A549 (cell line): ENCODE measurements around the gene EML4.

ENCODE experiments used
- BHLHE40 ChIP-seq: IDR thresholded peaks from 2 replicates; pipeline ENCODE4 v1.6.1; 2012; ENCODE audit warnings: low read depth, low read length, inconsistent platforms
- EP300 ChIP-seq, 2 experiments: fragments of >200 bp; sonication (Bioruptor Twin); formaldehyde crosslinking; IDR thresholded peaks; 2 replicates in 1 of 2; 3 replicates in 1 of 2; pipeline ENCODE4 v1.6.1; 2016 to 2017
- HDAC2 ChIP-seq: fragments of 200-600 bp; sonication (generic); IDR thresholded peaks from 2 replicates; pipeline ENCODE4 v1.6.1; 2016
- HEYL ChIP-seq: fragments of 250-450 bp; sonication (Bioruptor Pico); IDR thresholded peaks from 2 replicates; pipeline ENCODE4 v1.8.0; 2021; ENCODE audit warnings: mild to moderate bottlenecking, moderate library complexity
- MAX ChIP-seq: IDR thresholded peaks from 2 replicates; pipeline ENCODE4 v1.6.1; 2012
- NFE2L2 ChIP-seq: fragments of 150-350 bp; conservative IDR thresholded peaks from 2 replicates; pipeline ENCODE4 v1.6.1; 2014; ENCODE audit warnings: low read length
- POLR2A ChIP-seq: IDR thresholded peaks from 2 replicates; pipeline ENCODE4 v1.6.1; 2012; ENCODE audit warnings: mild to moderate bottlenecking, low read length
- RAD21 ChIP-seq, 2 experiments: fragments of >200 bp in 1 of 2; sonication (Bioruptor Twin) in 1 of 2; formaldehyde crosslinking in 1 of 2; IDR thresholded peaks in 1 of 2; conservative IDR thresholded peaks in 1 of 2; 2 replicates in 1 of 2; 3 replicates in 1 of 2; pipeline ENCODE4 v1.6.1; 2012 to 2018; ENCODE audit warnings: inconsistent platforms in 1 of 2
- RFX5 ChIP-seq: fragments of 450-650 bp; IDR thresholded peaks from 2 replicates; pipeline ENCODE4 v1.7.1; 2014; ENCODE audit warnings: antibody characterized with exemption, mild to moderate bottlenecking, moderate library complexity
- RNF2 ChIP-seq: fragments of 200-600 bp; sonication (generic); IDR thresholded peaks from 2 replicates; pipeline ENCODE4 v1.6.1; 2016; ENCODE audit warnings: low read depth, mild to moderate bottlenecking, antibody characterized with exemption, moderate library complexity, borderline replicate concordance
- TF ChIP-seq, protein P1 (sequence below): fragments of >200 bp; sonication (Bioruptor Twin); formaldehyde crosslinking; IDR thresholded peaks from 3 replicates; pipeline ENCODE4 v1.5.1; 2016
- TF ChIP-seq, protein P2 (sequence below): IDR thresholded peaks from 2 replicates; pipeline ENCODE4 v1.6.1; 2012; ENCODE audit warnings: low read depth, borderline replicate concordance

- TF ChIP-seq RNF2 (no peak), HEYL (CRISPR knock-in tag) (no peak), RAD21 (conservative IDR thresholded peaks at IDR 0.05 in 1 of 2, IDR thresholded peaks at IDR 0.05 in 1 of 2) (no peak; a peak in 1 of 5 replicates), POLR2A (no peak), MAX (no peak), NFE2L2 (no peak), BHLHE40 (no peak), EP300 (IDR thresholded peaks at IDR 0.05) (no peak), HDAC2 (no peak), RFX5 (no peak)
- TF ChIP-seq, protein P1, sequence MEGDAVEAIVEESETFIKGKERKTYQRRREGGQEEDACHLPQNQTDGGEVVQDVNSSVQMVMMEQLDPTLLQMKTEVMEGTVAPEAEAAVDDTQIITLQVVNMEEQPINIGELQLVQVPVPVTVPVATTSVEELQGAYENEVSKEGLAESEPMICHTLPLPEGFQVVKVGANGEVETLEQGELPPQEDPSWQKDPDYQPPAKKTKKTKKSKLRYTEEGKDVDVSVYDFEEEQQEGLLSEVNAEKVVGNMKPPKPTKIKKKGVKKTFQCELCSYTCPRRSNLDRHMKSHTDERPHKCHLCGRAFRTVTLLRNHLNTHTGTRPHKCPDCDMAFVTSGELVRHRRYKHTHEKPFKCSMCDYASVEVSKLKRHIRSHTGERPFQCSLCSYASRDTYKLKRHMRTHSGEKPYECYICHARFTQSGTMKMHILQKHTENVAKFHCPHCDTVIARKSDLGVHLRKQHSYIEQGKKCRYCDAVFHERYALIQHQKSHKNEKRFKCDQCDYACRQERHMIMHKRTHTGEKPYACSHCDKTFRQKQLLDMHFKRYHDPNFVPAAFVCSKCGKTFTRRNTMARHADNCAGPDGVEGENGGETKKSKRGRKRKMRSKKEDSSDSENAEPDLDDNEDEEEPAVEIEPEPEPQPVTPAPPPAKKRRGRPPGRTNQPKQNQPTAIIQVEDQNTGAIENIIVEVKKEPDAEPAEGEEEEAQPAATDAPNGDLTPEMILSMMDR, result no peak; the same call in 2 of the 3 replicates
- TF ChIP-seq, protein P2, sequence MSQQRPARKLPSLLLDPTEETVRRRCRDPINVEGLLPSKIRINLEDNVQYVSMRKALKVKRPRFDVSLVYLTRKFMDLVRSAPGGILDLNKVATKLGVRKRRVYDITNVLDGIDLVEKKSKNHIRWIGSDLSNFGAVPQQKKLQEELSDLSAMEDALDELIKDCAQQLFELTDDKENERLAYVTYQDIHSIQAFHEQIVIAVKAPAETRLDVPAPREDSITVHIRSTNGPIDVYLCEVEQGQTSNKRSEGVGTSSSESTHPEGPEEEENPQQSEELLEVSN, result no peak
Observed at GRCh38 chr2:42361728-42362283, 192.7 kb downstream of the EML4 start.
